GM12873 (cell line): ENCODE measurements around the gene BORCS5.

Source experiments
- TF ChIP-seq, protein P1 (sequence below): IDR thresholded peaks from 2 replicates; pipeline ENCODE4 v1.5.1; 2012; ENCODE audit warnings: low read depth, mild to moderate bottlenecking, moderate library complexity, low read length, control low read depth; ENCODE audit not compliant: insufficient read depth; ENCODE audit errors: missing control alignments

Gene BORCS5

DNA sequence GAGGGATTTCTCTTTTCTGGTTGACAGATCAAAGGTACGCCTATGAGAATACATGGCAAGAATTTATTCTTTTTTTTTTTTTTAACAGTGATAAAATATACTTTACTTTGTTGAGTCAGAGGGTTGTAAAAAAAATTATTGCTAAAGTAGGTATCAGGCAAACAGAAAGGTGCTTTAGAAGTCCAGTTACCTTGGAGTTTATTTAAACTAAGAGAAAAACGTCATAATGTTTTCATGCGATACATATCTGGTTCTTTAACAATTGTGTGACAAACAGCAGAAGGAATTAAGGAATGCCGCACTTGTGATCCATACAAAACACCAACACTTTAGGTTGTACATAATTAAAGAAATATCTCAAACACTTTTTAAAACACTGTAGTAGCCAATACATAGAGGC lies 94.2 kb downstream of the BORCS5 start:
- TF ChIP-seq, protein P1, sequence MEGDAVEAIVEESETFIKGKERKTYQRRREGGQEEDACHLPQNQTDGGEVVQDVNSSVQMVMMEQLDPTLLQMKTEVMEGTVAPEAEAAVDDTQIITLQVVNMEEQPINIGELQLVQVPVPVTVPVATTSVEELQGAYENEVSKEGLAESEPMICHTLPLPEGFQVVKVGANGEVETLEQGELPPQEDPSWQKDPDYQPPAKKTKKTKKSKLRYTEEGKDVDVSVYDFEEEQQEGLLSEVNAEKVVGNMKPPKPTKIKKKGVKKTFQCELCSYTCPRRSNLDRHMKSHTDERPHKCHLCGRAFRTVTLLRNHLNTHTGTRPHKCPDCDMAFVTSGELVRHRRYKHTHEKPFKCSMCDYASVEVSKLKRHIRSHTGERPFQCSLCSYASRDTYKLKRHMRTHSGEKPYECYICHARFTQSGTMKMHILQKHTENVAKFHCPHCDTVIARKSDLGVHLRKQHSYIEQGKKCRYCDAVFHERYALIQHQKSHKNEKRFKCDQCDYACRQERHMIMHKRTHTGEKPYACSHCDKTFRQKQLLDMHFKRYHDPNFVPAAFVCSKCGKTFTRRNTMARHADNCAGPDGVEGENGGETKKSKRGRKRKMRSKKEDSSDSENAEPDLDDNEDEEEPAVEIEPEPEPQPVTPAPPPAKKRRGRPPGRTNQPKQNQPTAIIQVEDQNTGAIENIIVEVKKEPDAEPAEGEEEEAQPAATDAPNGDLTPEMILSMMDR: no peak

DNA sequence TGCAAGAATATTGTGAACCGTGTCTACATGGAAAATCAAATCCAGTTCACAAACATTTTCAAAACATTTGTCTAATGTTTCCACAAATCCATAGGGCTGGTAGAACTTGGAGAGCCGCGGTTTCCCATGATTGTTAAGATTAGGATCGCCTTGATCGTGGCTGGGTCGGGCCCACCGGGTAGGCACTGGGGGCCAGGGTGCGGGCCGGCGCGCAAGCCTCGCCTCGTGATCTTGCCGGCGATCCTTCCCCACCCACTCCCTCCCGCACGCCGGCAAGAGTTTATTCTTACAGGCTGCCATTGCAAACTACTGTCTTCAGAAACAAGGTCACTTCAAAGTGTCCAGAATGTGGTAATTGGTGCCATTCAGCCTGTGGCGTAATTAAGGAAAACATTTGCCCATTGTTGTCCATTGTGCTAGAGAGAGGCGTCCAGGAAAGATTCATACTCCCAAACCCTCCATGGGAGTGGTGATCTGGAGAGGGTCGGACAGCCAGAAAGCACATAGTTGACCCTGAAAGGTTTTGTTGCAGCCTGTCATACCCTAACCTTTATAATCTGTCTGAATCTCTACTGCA lies 95.5 kb downstream of the BORCS5 start:
- TF ChIP-seq, protein P1: no peak

DNA sequence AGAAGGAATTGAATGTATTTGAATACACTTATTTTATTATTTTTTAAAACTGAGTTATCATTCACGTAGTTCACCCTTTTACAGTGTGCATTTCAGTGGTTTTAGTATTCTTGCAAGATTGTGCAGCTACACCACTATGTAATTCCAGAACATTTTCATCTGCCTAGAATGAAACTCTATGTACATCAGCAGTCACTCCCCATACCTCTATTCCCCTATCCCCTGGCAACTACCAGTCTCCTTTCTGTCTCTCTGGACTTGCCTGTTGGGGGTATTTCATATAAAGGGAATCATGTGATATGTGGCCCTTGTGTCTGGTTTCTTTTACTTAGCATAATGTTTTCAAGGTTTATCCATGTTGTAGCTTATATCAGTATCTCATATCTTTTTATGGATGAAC lies 96.8 kb downstream of the BORCS5 start:
- TF ChIP-seq, protein P1: no peak

DNA sequence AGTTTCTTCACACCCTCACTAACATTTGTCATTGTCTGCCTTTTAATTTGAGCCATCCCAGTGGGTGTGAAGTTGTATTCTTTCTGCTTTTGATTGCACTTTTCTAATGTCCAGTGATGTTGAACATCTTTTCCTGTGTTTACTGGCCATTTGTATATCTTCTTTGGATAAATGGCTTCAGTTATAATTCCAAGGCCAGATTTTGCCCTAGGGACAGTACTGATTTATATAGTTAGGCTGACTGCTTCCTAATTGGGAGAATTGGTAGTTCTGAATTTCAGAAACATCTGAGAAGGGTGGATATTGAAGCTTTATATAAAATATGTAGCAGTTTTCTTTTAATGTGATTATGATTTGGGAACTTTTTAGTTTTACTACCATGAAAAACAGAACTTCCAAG lies 97.4 kb downstream of the BORCS5 start:
- TF ChIP-seq, protein P1: no peak

DNA sequence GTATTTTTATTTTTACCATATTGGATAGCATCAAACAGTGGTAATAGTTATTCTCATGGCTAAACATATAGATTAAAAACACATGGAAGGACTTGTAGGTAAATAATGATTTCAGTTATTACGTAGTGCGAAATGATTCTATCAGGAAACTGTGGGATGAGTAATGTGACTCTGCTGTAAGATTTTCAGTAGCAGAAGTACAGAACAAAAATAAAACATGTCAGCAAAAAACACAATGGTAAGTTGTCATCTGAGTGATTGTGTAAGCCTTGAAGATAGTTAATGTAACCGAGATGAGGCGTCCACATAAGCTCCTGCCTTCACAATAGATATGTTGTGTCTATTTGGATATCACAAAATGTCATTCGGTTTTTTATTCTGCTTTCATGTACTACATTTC lies 99.8 kb downstream of the BORCS5 start:
- TF ChIP-seq, protein P1: no peak

DNA sequence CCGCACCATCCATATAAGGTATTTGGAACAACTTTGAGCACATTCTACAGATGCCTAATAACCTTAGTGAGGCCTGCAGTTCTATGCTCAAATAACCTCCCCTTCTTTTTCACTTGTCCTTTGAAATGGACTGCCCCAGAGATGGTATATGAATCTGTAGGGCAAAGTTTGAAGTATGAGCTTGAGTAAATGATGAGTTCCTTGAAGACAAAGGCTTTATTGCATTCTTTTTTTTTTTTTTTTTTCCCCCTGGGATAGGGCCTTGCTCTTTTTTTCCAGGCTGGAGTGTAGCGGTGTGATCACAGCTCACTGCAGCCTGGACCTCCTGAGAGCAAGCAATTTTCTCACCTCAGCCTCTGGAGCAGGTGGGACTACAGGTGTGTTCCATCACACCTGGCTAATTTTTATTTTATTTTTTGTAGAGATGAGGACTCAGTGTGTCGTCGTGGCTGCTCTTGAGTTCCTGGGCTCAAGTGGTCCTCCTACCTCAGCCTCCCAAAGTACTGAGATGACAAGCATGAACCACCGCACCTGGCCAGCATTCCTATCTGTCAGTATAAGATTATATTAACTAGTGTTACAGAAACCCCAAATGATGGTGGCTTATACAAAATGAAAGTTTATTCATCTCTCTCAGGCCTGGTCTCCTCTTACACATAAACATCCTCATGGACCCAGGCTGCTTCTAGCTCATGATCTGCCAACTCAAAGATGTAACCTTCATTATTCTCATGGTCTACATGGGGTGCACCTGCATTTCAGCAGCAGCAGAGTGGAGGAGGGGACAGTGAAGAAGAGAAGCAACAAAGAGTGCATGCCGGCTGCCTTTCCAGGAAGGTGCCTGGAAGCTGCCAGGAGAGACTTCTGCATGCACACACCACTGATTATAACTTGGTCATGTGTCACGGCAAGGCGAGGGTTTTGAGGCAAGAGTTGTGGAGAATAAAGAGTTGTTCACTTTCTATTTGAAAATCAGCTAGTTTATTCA lies 104.4 kb downstream of the BORCS5 start:
- TF ChIP-seq, protein P1: no peak

DNA sequence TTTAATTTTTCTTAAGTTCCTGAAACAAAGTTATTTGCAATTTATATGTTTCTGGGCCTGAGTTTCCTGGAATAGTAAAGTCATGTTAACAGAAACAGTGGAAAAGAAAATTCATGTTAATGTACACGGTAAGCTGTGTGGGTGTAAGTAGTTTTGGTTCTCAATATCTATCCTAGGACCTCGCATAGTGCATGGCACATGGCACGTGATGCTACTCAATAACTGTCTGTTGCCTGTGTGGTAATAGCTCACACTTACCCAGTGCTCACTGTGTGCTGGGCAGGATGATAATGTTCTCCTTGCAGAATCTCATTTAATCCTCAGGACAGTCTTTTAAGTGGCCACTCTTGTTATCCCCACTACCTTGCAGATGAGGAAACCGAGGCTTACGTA lies 105.0 kb downstream of the BORCS5 start:
- TF ChIP-seq, protein P1: no peak
